ENCODE measurements around the gene UACA. TPM values are rescaled to one million over a fixed set of nuclear protein-coding genes. Genes with fewer than 3 reads are reported as not detected.

Gene UACA
- total and polyA plus RNA-seq, 2 experiments from 2014 or later: 21.5 to 35.8 TPM

- H3K27ac ChIP-seq (ENCODE audit: low read depth): no peak overlapping the region
- Mint-ChIP-seq H3K9me3 (no peaks in the 10 kb centered on the region), H3K4me1 (peaks cover 2% of the 10 kb centered on the region; the same call in 1 of the 3 replicates), H3K27me3 (ENCODE audit: insufficient read depth, low read depth, poor library complexity) (no peaks in the 10 kb centered on the region), H3K4me3 (no peak overlapping the region), H3K36me3 (ENCODE audit: low read depth) (no peaks in the 10 kb centered on the region), H3K27ac (no peak overlapping the region)
- H2AFZ ChIP-seq: no peak overlapping the region
- TF ChIP-seq ZNF331 (CRISPR knock-in tag; IDR thresholded peaks at IDR 0.05; ENCODE audit: low read depth): no peak
- TF ChIP-seq JUNB (IDR thresholded peaks at IDR 0.05; ENCODE audit: unreplicated experiment): no peak
- TF ChIP-seq EZH2 (IDR thresholded peaks at IDR 0.05; ENCODE audit: low read depth, unreplicated experiment): no peak
- TF ChIP-seq ZNF114 (CRISPR knock-in tag; IDR thresholded peaks at IDR 0.05): no peak
- TF ChIP-seq EZH2phosphoT487 (IDR thresholded peaks at IDR 0.05; ENCODE audit: unreplicated experiment): no peak
- TF ChIP-seq CREB1 (CRISPR knock-in tag; IDR thresholded peaks at IDR 0.05; ENCODE audit: low read depth): no peak
- no peak for TF ChIP-seq REST (IDR thresholded peaks at IDR 0.05; ENCODE audit: unreplicated experiment)
- no peak for TF ChIP-seq STAT1 (IDR thresholded peaks at IDR 0.05; ENCODE audit: unreplicated experiment)
- TF ChIP-seq ZNF462 (CRISPR knock-in tag; IDR thresholded peaks at IDR 0.05): no peak
- TF ChIP-seq NANOG (IDR thresholded peaks at IDR 0.05; ENCODE audit: borderline replicate concordance): no peak
- H3K79me2 ChIP-seq (replicated peaks; ENCODE audit: insufficient read depth): peaks cover 8% of the 10 kb centered on the region; the same call in 1 of the 2 replicates
- H3K9me2 ChIP-seq (ENCODE audit: insufficient read depth): no peaks in the 10 kb centered on the region
- H3K4me2 ChIP-seq: no peak overlapping the region
- ATAC-seq (no peak), DNase-seq (ENCODE audit: low spot score) (no peak)
- H3K4me3 ChIP-seq: no peak overlapping the region
- H3K27me3 ChIP-seq (ENCODE audit: insufficient read depth): no peaks in the 10 kb centered on the region
- H3K36me3 ChIP-seq (ENCODE audit: insufficient read depth): no peaks in the 10 kb centered on the region
- no peaks in the 10 kb centered on the region for H4K20me1 ChIP-seq (replicated peaks; ENCODE audit: insufficient read depth)
- no peaks in the 10 kb centered on the region for H3K4me1 ChIP-seq (ENCODE audit: insufficient read depth)
- H3F3A ChIP-seq (replicated peaks; ENCODE audit: low read depth): no peaks in the 10 kb centered on the region
Observed at GRCh38 chr15:70723927-70724326, 39.4 kb downstream of the UACA start.

All from GM23338 (cell line).